HG02763 (cell line): ENCODE data around the gene SOWAHC.

Experiments used
- ATAC-seq: cut with Tn5 transposase; IDR thresholded peaks from one replicate; pipeline ENCODE4 v1.9.1; 2021; ENCODE audit warnings: mild to moderate bottlenecking, moderate library complexity; ENCODE audit not compliant: unreplicated experiment

The SOWAHC gene

GRCh38 chr2:109644571-109645275 lies 30.6 kb downstream of the SOWAHC start:
- no peak for ATAC-seq

- ATAC-seq = no peak
These were observed 31.4 kb downstream of the SOWAHC start for GRCh38 chr2:109645412-109646184.

DNA sequence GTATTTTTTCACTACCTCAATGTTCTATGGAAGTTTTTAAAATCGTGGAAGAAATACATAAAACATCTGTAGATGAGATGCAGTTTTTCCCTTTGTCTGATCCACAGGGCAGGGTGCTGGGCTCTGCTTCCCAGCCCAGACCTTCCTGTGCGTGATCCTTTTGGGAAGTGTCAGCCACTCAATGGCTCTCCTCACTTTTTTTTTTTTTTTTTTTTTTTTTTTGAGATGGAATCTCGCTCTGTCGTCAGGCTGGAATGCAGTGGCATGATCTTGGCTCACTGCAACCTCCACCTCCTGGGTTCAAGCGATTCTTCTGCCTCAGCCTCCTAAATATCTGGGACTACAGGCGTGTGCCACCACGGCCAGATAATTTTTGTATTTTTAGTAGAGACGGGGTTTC lies 32.8 kb downstream of the SOWAHC start:
- ATAC-seq = no peak

DNA sequence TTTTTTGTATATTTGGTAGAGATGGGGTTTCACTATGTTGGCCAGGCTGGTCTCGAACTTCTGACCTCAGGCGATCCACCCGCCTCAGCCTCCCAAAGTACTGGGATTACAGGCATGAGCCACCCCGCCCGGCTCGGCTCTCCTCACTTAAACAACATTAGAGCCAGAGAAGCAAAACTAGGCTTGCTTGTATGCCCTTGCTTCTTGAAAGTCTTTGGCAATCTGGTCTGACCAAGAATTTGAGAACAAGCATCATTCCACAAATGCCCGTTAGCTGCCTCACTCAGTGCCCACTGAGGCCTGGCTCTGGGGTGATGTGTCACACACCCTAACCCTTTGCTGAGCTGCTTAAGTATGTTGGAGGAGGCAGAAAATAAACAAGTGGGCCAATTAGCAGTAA lies 33.5 kb downstream of the SOWAHC start:
- ATAC-seq = no peak

DNA sequence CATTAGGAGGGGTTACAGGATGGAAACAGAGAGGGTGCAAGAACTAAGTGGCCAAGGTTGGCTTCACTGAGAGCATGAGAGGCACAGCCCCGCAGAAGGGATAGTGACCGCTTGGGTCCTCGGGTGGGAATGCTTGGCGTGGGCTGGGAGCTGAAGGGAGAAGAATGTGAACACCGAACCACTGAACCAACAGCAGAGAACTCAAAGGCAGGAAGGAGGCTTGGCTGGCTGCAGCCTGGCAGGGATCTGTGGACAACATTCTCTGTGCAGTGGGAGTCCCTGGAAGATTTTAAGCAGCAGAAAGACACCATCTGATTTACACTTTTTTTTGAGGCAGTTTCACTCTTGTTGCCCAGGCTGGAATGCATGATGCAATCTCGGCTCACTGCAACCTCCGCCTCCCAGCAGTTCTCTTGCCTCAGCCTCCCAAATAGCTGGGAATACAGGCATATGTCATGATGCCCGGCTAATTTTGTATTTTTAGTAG lies 33.9 kb downstream of the SOWAHC start:
- no peak for ATAC-seq

DNA sequence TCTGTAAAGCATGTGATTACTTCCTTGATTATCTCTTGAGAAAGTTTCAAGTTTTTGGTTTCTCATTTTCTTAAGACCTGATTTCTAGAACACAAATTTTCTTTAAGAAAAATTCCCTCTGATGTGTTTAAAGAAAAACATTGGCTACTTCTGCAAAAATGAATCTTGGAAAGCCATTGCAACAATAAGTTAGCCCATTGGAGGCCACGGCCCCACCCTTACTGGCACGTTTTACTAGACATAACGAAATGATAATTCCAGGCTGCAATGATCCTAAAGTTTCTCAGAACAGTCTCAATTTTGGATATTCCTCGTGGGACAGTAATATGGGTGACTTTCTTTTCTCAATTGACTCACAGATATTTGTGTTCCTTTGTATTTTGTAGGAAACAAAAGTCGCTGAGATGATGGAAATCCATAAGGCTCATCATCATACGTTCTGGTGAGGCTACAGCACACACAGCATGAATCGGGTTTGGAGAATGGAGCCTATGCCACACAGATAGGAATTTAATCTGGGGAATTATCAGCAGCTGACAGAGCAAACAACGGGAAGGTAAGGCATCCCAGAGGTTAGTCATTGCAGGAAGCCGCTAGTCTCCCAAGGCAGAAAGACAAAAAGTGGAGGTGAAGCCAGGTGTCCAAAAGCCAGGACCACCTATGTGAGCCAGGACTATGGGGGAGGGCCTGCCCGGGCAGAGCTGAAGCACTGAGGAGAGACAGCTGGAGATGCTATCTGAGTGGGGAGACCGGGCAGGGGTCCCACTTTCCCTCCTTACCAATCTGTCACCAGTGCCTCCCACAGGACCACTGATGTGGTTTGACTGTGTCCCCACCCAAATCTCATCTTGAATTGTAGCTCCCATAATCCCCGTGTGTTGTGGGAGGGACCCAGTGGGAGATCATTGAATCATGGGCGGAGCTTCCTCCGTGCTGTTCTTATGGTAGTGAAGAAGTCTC lies 35.9 kb downstream of the SOWAHC start:
- ATAC-seq = no peak

- ATAC-seq = no peak
These were observed 40.3 kb downstream of the SOWAHC start for GRCh38 chr2:109654326-109655050.

DNA sequence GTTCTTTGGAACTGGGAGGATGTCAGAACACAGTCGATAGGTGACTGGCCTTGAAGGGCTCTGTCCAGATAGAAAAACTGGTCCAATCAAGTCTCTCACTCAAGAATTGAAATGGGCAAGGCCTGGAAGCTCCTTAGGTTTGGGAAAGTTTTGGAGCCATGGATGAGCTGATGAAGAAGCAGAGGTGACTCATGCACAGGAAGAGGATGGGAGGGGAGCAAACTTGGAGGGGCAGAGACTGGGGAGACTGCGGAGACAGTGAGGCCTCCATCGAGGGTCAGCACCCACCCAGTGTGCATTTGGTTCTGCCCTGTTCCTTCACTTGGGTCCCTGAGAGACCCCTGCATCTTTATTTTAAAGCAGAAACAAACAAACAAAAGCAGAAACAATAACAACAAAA lies 41.1 kb downstream of the SOWAHC start:
- no peak for ATAC-seq

DNA sequence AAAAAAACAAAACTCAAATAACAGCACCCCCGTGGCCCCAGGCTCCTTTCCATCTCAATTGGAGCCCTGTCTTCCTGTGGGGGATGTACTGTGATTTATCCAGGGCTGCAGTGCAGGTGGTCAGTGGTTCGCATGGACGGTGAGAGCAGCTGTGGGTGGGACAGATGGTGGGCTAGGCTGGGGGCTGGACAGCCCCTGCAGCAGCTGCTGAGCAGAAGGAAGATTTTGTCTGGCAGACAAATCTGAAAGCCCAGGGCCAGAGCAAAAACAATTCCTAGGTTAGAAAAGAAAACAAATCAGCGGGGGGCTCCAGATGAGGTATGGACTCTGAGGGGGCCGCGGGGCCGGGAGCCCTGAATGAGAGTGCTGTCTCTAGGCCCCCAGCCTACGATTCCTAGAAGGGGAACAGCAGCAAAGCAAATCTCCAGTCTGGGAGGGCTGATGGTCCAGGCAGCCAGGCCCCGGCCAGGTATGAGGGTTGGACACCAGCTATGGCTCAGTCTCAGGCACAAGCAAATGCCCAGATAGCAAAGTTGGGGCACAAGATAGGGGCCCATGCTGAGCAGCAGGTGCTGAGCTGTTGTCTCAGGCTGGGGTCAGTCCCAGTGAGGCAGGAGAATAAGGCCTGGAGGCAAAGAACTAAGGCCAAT lies 45.4 kb downstream of the SOWAHC start:
- ATAC-seq = no peak

GRCh38 chr2:109660046-109660860 lies 46.1 kb downstream of the SOWAHC start:
- ATAC-seq = no peak

DNA sequence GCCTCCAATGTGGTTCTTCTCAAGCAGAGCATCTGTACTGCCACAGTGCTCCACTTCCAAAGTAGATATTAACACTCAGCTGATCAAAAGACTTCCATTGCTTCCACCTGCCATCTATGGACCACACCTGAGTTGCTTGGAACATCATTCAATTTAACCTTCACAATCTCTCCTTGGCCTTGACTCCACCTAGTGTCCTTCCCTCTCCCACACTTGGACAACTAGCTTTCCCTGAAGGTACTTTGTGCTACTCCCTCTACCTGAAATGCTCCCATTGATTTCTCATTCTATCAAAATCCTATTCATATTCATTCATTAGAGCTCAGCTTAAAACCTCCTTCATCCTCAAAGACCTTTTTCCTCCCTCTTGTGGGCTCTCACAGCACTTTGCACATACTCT lies 48.7 kb downstream of the SOWAHC start:
- ATAC-seq = no peak

GRCh38 chr2:109663721-109664120 lies 49.6 kb downstream of the SOWAHC start:
- no peak for ATAC-seq

DNA sequence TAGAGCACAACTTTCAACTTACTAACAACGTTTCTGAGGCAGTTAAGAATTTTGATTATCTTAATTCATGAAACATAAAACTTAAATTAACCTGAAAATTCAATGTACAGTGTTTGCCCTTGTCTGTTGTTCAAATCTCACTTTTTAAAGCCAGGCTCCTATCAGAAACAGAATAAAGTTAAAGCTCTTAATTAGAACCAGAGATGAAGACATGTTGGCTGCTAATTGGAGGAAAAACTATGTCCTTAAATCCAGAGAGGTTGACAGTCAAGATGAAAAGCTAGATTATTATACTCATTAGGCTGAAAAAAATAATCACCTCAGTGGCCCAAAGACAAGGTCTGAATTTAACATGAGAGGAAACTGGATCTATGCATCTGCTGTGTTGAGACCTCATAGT lies 52.3 kb downstream of the SOWAHC start:
- ATAC-seq = no peak
